ENCODE measurements around the gene TACC3. TPM values are rescaled to one million over a fixed set of nuclear protein-coding genes. Genes with fewer than 3 reads are reported as not detected.
A peak's percentile ranks its signal among the peaks of the same experiment; 100 is the strongest.

The TACC3 gene
- total and polyA plus RNA-seq, 2 of the 8 experiments (the other 6 are each of a cell fraction or from before 2014, with no cell fraction given), result 73.8 to 148 TPM

GRCh38 chr4:1792832-1793495, 71.6 kb downstream of the TACC3 start, which contains the start of gene FGFR3 (continued):
- TF ChIP-seq PHF8 (conservative IDR thresholded peaks at IDR 0.05; ENCODE audit: low read depth, low read length) (peak; percentile 50), EGR1 (IDR thresholded peaks at IDR 0.05; ENCODE audit: borderline replicate concordance, low read depth, low read length) (0 out of 2 replicates have a peak, but pooled peaks have one; percentile 71), CREB1 (IDR thresholded peaks at IDR 0.05) (no peak), E2F6 (IDR thresholded peaks at IDR 0.05) (peak; percentile 84)
